KBM-7 (cell line): Measurements from ENCODE around the gene ATP10D.

Experiments used
- DNase-seq: peaks from one replicate; pipeline ENCODE4 v3.0.0-alpha.2; 2015
- in situ Hi-C: fragments of 300-500 bp; cut with MboI; formaldehyde crosslinking; loops from 2 replicates; pipeline ENCODE4 v1.14.3; 2020; ENCODE audit warnings: low sequenced_read_pairs, low pct_unique_long_range_greater_than_20kb, mixed read lengths

Gene ATP10D

DNA sequence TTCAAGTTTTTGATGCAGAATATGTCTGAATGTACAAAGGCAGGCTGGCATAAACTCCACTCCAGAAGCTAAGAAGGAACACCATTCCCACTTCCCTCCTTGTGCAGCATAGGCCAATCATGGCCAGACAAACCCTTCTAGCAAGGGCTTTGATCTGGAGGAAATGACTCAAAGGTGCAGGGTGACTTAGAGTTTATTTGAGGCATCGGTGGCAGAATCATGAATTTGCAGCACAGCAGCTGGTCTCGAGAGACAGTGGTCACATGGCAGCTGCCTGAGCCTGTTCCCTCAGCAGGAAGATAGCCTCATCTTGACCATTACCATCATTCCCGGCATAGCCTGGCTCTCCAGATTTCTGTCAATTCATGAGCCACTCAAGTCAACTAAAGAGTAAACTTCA is 154.5 kb downstream of the ATP10D start:
- in situ Hi-C loops: no loop called here
- no peak for DNase-seq

DNA sequence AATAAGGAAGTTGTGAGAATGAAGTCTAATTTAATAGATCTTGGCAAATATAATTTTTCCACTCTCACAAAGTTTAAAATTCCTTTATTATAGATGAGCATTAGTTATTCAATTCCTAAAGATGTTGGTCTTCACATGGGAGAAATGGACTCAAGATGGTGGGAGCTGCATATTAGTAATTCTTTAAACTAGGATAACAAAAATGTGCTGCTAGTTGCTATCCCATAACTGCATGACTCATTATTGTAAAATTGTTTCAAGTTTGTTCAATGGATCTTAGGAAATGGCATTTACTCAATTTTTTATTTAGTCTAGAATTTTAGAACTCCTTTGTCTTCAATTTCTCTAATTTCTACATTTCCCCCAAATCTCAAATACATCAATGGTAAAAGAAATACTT is 155.8 kb downstream of the ATP10D start:
- DNase-seq: no peak

DNA sequence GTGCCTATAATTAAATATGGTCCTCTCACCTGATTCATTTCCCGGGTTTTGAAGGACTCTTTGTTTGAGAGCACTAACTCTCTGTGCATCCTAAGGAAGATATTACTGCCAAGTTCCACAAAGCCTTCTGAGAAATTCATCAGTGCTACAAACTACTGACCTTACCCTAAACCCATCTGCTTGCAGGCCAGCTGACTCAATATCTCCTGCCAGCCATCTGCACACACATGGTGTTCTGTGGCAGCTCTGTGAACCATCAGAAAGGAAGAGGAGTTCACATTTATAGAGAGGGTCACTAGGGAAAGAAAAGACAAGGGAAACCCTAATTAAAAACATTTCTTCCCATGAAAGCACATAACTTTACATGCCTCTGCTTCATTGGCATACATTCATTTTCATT is 156.7 kb downstream of the ATP10D start:
- DNase-seq: no peak
- in situ Hi-C loops: no loop called here

More for the DNA sequence above, 155.8 kb downstream of the ATP10D start:
- in situ Hi-C loops: no loop called here

DNA sequence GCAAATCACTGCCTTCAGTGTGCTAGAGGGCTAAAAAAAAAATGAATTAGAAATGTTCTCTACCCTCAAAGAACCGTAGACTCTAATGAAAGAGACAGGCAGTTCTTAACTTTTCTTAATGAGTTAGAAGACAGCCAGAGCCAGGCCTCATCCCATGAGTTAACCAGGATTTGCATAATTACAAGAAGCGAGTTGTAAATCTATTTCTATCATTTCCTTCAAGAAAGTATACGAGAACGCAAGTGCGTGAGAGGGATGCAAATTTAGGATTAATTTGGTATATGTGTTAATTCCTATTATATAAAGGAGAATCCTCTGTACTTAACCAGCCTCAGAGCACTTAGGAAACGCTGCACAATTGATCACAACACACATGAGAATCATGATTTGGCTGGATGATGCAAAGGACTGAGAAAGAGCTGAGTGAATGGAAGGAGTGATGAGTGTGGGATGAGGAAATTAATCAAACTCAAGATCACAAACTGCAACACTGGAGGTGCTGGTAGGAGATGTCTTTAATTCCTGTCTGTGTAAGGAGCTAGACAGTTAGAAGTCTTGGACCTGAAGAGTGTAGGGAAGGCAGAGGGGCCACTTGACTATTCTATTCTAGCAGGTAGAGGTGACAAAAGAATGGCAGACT is 157.2 kb downstream of the ATP10D start:
- in situ Hi-C loops: no loop called here
- no peak for DNase-seq
